ENCODE data around the gene CD300LF.

CD300LF gene

GRCh38 chr17:74745548-74746177, 32.9 kb upstream of the CD300LF start:
- DNase-seq (ENCODE audit: low spot score) = no peak

- DNase-seq (ENCODE audit: low spot score) = peak; percentile 55
Observed at GRCh38 chr17:74744714-74745547, 32.2 kb upstream of the CD300LF start.

DNA sequence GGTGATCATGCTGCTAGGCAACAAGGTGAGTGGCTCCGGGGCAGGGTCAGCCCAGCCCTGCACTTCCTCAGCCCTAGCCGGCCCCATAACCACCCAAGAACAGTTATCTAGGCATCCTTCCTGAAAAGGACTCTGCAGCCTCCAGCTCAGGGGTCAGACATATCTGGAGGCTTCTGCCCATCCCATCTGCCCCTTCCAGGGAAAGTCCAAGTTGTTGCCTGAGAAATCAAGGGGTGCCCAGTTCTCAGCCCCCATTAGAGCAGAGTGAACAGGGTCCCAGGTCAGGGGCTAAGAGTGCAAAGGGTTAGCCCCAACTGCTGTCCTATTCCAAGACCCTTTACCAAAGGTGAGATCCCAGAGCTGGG, 31.6 kb upstream of the CD300LF start:
- no peak for DNase-seq (ENCODE audit: low spot score)

DNA sequence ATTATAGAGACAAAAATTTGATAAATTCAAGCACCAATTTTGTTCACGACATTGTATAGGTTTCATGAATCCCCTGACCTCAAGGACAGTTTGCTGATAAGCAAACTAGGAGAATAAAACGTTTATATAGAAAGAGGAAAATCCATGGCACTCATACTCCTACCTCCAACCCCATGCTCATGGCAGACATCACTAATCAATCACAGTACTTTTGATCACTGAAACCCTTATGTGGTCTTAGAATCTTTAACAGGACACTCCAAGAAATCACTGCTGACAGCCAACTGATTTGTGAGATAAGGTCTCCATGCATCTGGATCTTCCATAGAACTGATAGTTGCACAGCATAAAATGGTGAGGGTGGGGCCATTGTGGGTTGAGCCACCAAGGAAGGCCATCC, 31.0 kb upstream of the CD300LF start:
- no peak for DNase-seq (ENCODE audit: low spot score)

DNA sequence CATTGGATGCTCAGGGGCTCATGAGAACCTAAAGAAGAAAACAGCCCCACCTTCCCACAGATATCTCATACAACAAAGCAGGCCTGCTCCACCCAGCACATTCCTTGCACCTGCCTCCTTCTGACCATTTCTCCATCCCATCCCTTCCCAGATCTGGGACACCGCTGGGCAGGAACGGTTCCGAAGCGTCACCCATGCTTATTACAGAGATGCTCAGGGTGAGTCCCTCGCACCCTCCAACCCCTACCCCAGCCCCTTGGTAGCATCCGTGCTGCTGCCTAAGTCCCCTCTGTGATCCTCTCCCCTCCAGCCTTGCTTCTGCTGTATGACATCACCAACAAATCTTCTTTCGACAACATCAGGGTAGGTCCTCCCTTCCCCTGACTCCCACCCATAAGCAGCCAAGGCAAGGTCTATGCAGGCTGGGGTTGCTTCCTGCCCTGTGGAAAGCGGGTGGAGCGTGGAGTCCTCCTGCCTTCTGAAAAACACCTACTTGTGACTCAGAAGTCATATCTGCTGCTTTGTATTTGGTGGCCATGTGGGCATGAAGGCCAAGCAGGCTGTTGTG, 30.3 kb upstream of the CD300LF start:
- DNase-seq (ENCODE audit: low spot score) = no peak

DNA sequence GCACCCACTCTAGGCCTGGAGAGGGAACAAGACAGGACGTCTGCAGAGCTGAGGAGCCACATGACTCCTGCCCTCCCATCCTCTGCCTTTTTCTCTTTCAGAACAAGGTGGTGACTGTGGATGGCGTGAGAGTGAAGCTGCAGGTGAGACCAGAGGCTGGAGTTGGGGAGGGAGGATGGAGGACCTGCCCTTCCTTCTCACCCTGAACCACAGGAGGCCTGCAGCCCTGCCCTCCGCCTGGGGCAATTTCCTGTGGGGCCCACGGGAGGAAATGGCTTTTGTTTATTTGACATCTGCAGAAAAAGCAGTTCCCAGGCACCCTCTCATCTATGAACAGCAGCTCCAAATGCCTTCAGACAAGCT, 29.4 kb upstream of the CD300LF start:
- no peak for DNase-seq (ENCODE audit: low spot score)

- no peak for DNase-seq (ENCODE audit: low spot score)
Observed at GRCh38 chr17:74740641-74741387, 28.1 kb upstream of the CD300LF start.

DNA sequence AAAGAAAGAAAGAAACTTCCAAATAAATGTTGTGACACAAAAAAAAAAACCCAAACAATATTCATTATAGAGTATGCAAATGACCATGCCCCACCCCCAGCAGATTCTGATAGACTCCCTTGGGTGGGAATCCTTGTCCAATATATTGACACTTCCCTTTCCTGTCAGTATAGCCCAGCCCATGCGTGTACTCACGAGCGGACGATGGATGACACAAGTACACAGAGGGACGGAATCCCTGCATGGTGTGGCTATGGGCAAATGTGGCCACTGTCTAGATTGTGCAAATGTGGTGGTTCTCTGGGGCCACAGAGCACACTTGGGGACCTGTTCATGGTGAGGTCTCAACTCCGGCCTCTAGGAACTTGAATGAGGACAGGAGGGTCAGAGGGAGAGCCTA, 27.4 kb upstream of the CD300LF start:
- DNase-seq (ENCODE audit: low spot score) = no peak

- no peak for DNase-seq (ENCODE audit: low spot score)
Observed at GRCh38 chr17:74739227-74739831, 26.6 kb upstream of the CD300LF start.

DNA sequence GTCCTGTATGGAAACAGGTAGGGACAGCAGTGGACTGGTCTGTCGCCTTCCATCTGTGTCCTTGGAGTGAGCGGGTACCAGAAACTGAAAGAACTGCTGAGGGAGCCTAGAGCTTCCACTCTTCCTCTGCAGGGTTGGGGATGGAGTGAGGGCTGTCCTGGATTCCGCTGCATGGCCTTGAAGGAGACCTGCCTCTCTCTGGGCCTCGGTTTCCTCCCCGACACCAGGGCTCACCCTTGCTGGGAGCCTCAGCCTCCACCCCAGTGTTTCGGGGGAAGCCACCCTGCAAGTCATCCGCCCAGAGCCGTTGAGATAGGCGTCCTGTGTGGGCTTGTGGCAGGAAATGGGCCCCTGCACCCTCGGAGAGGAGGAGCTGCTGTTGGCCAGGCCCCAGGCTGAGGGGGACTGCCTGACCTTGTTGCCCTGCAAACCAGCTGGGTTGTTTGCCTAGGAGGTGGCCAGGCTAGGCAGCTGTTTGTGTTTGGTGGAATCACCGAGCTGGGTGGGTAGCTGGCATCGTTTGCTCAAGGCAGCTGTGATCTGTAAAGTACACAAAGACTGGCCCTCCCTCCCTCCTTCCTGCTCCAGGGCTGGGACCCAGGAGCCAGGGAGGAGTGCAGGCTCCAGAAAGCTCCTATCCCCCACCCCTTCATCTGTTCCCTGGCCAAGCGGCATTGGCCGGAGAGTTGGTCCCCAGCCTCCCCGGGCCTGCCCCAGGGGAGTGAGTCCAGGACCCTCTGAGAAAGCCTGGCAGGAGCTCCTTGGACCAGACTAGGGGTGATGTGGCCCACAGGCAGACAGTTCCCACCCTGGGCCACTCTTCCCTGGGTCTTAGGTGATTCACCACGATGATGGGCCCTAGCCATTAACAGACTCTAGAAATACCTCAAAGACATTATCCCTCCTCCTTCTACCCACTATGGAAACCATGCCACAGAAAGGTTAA, 25.6 kb upstream of the CD300LF start:
- no peak for DNase-seq (ENCODE audit: low spot score)

GRCh38 chr17:74737299-74738050, 24.8 kb upstream of the CD300LF start:
- no peak for DNase-seq (ENCODE audit: low spot score)

GRCh38 chr17:74736513-74737298, 24.0 kb upstream of the CD300LF start, which contains the start of gene RAB37:
Gene RAB37, plus strand, starts transcription at chr17:74737256. Its CDS starts 17 bp downstream, at chr17:74737273.
- no peak for DNase-seq (ENCODE audit: low spot score)

DNA sequence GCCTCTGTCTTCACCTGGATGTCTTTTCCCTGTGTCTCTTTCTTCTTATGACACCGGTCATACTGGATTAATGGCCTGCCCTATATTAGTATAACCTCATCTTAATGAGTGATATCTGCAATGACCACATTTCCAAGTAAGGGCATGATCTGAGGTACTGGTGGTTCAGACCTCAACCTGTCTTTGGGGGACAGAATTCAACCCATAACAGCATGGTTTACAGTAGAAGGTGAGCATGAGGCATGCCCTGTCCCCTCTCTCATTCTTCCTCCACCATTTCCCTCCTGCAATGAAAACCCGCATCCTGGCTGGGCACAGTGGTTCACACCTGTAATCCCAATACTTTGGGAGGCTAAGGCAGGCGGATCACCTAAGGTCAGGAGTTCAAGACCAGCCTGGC, 21.5 kb upstream of the CD300LF start:
- no peak for DNase-seq (ENCODE audit: low spot score)

GRCh38 chr17:74733365-74734122, 20.8 kb upstream of the CD300LF start:
- DNase-seq (ENCODE audit: low spot score) = no peak

- DNase-seq (ENCODE audit: low spot score) = no peak
Observed at GRCh38 chr17:74732042-74732867, 19.5 kb upstream of the CD300LF start.

GRCh38 chr17:74731347-74731605, 18.6 kb upstream of the CD300LF start:
- DNase-seq (ENCODE audit: low spot score) = no peak

GRCh38 chr17:74730491-74731346, 18.0 kb upstream of the CD300LF start:
- DNase-seq (ENCODE audit: low spot score) = no peak

Data from kidney capillary endothelial cell (primary cell).